Measurements from ENCODE around the gene SCNM1. TPM values are rescaled to one million over a fixed set of nuclear protein-coding genes. Genes with fewer than 3 reads are reported as not detected.

Gene SCNM1
- total and polyA plus RNA-seq, 2 experiments from 2014 or later, result 27.1 to 92.3 TPM

GRCh38 chr1:151189637-151190445 lies 23.9 kb downstream of the SCNM1 start, which contains the start of gene VPS72 (continued):
- peak; percentile 30 for TF ChIP-seq REST (IDR thresholded peaks at IDR 0.05; ENCODE audit: unreplicated experiment)
- TF ChIP-seq EZH2phosphoT487 (IDR thresholded peaks at IDR 0.05; ENCODE audit: unreplicated experiment), result no peak

- H3K27me3 Mint-ChIP-seq (ENCODE audit: insufficient read depth, low read depth, poor library complexity), result peaks cover 7% of the 10 kb centered on the region
- Histone ChIP-seq H3K9me2 (ENCODE audit: insufficient read depth) (no peaks in the 10 kb centered on the region), H3K27me3 (ENCODE audit: insufficient read depth) (no peaks in the 10 kb centered on the region), H3K4me1 (ENCODE audit: insufficient read depth) (peaks cover 3% of the 10 kb centered on the region; the same call in 1 of the 2 replicates), H2AFZ (no peak overlapping the region), H3K79me2 (replicated peaks; ENCODE audit: insufficient read depth) (peaks cover 28% of the 10 kb centered on the region), H3K27ac (ENCODE audit: low read depth) (no peak overlapping the region), H4K20me1 (replicated peaks; ENCODE audit: insufficient read depth) (no peaks in the 10 kb centered on the region; the same call in 1 of the 2 replicates), H3K4me2 (no peak overlapping the region), H3K4me3 (no peak overlapping the region), H3F3A (replicated peaks; ENCODE audit: low read depth) (0 out of 2 replicates have a peak, but pooled peaks cover 9% of the 10 kb centered on the region), H3K36me3 (ENCODE audit: insufficient read depth) (no peaks in the 10 kb centered on the region)
- no peaks in the 10 kb centered on the region; the same call in 1 of the 3 replicates for H3K36me3 Mint-ChIP-seq (ENCODE audit: low read depth)
- H3K4me1 Mint-ChIP-seq, result peaks cover 12% of the 10 kb centered on the region; the same call in 2 of the 3 replicates
- H3K9me3 Mint-ChIP-seq, result no peaks in the 10 kb centered on the region
- no peak overlapping the region for H3K4me3 Mint-ChIP-seq
- DNase-seq (ENCODE audit: low spot score) (no peak), ATAC-seq (no peak)
- H3K27ac Mint-ChIP-seq, result no peak overlapping the region
- no peak for TF ChIP-seq EZH2 (IDR thresholded peaks at IDR 0.05; ENCODE audit: low read depth, unreplicated experiment)
- TF ChIP-seq NANOG (IDR thresholded peaks at IDR 0.05; ENCODE audit: borderline replicate concordance), result no peak
- TF ChIP-seq CTCF (conservative IDR thresholded peaks at IDR 0.05; ENCODE audit: low read depth in 2 of 2), result no peak
- no peak for TF ChIP-seq JUNB (IDR thresholded peaks at IDR 0.05; ENCODE audit: unreplicated experiment)
- no peak for TF ChIP-seq ZNF331 (CRISPR knock-in tag; IDR thresholded peaks at IDR 0.05; ENCODE audit: low read depth)
- no peak for TF ChIP-seq EZH2phosphoT487 (IDR thresholded peaks at IDR 0.05; ENCODE audit: unreplicated experiment)
- TF ChIP-seq ETS1 (IDR thresholded peaks at IDR 0.05), result no peak
- TF ChIP-seq REST (IDR thresholded peaks at IDR 0.05; ENCODE audit: unreplicated experiment), result no peak
- no peak for TF ChIP-seq STAT1 (IDR thresholded peaks at IDR 0.05; ENCODE audit: unreplicated experiment)
- TF ChIP-seq POLR2AphosphoS5 (IDR thresholded peaks at IDR 0.05; ENCODE audit: low read depth), result no peak
- no peak for TF ChIP-seq CREB1 (CRISPR knock-in tag; IDR thresholded peaks at IDR 0.05; ENCODE audit: low read depth)
- TF ChIP-seq ZNF114 (CRISPR knock-in tag; IDR thresholded peaks at IDR 0.05), result no peak
Observed at GRCh38 chr1:151192047-151192446, 26.1 kb downstream of the SCNM1 start.

Measured in GM23338 (cell line).